Smooth muscle cell (in vitro differentiated cells): ENCODE data around the gene NPHS2. TPM values are rescaled to one million over a fixed set of nuclear protein-coding genes. Genes with fewer than 3 reads are reported as not detected.

ENCODE experiments used
- DNase-seq: peaks from one replicate; lab custom pipeline; 2025; ENCODE audit not compliant: unreplicated experiment; lab: John Stamatoyannopoulos, UW
- H2AFZ ChIP-seq: fragments of 200-600 bp; sonication (generic); 2 replicates; pipeline ENCODE4 v1.6.0; 2016; ENCODE audit warnings: antibody characterized with exemption, low read depth, mild to moderate bottlenecking
- H3F3A ChIP-seq: fragments of 200-600 bp; sonication (generic); 2 replicates; pipeline ENCODE4 v1.6.0; 2017; ENCODE audit warnings: antibody characterized with exemption, low read depth
- H3K27ac ChIP-seq: fragments of 200-600 bp; sonication (generic); 2 replicates; pipeline ENCODE4 v1.5.1; 2016; ENCODE audit warnings: low read depth, mild to moderate bottlenecking
- H3K27me3 ChIP-seq: fragments of 200-600 bp; sonication (generic); 2 replicates; pipeline ENCODE4 v1.6.1; 2016; ENCODE audit warnings: low read depth, mild to moderate bottlenecking
- H3K36me3 ChIP-seq: fragments of 200-600 bp; sonication (generic); 2 replicates; pipeline ENCODE4 v1.5.1; 2016; ENCODE audit warnings: low read depth
- H3K4me1 ChIP-seq: fragments of 200-600 bp; sonication (generic); 2 replicates; pipeline ENCODE4 v1.5.1; 2016; ENCODE audit warnings: low read depth
- H3K4me2 ChIP-seq: fragments of 200-600 bp; sonication (generic); 2 replicates; pipeline ENCODE4 v1.6.0; 2016; ENCODE audit warnings: mild to moderate bottlenecking
- H3K4me3 ChIP-seq: fragments of 200-600 bp; sonication (generic); 2 replicates; pipeline ENCODE4 v1.5.1; 2016; ENCODE audit warnings: mild to moderate bottlenecking
- H3K79me2 ChIP-seq: fragments of 200-600 bp; sonication (generic); 2 replicates; pipeline ENCODE4 v1.6.0; 2016; ENCODE audit warnings: low read depth, mild to moderate bottlenecking
- H3K9ac ChIP-seq: fragments of 200-600 bp; sonication (generic); 2 replicates; pipeline ENCODE4 v1.6.0; 2016; ENCODE audit warnings: low read depth
- H3K9me3 ChIP-seq: fragments of 200-600 bp; sonication (generic); replicated peaks from 2 replicates; pipeline ENCODE4 v1.5.1; 2016; ENCODE audit warnings: low read depth
- H4K20me1 ChIP-seq: fragments of 200-600 bp; sonication (generic); 2 replicates; pipeline ENCODE4 v1.6.0; 2016; ENCODE audit warnings: low read depth
- CTCF ChIP-seq: fragments of 200-600 bp; sonication (generic); IDR thresholded peaks from 2 replicates; pipeline ENCODE4 v1.5.1; 2017; ENCODE audit warnings: borderline replicate concordance, mild to moderate bottlenecking, antibody characterized with exemption; ENCODE audit not compliant: insufficient read depth, poor library complexity, severe bottlenecking
- WGBS: methylation state at CpG from one replicate; pipeline ENCODE4 v1.1.7; 2016; ENCODE audit warnings: low lambda C conversion rate; 5-methylcytosine and 5-hydroxymethylcytosine counted together
- polyA plus RNA-seq: library from polyadenylated mRNA; unstranded; fragments of >200 nt; fragmentation: Nextera tagmentation; extraction: Ambion mirVana; gene quantifications from 2 replicates; pipeline ENCODE4 v1.2.1, GENCODE V29; 2016
- total RNA-seq: library from RNA; depleted of rRNA; stranded (reverse); fragments of >200 nt; gene quantifications from 2 replicates; pipeline ENCODE4 v1.2.3, GENCODE V29; 2014

NPHS2 gene
- total and polyA plus RNA-seq, 2 experiments from 2014 or later, result not detected

GRCh38 chr1:179516976-179517705 lies 58.6 kb downstream of the NPHS2 start:
- no peak overlapping the region for H3K27ac ChIP-seq
- H3F3A ChIP-seq, result no peaks in the 10 kb centered on the region
- H3K4me1 ChIP-seq, result no peaks in the 10 kb centered on the region
- no peak overlapping the region for H3K4me2 ChIP-seq
- no peak overlapping the region for H3K4me3 ChIP-seq
- no peaks in the 10 kb centered on the region for H3K9me3 ChIP-seq
- H4K20me1 ChIP-seq, result no peaks in the 10 kb centered on the region
- H3K36me3 ChIP-seq, result no peaks in the 10 kb centered on the region
- H3K27me3 ChIP-seq, result no peaks in the 10 kb centered on the region
- TF ChIP-seq CTCF, result no peak
- H2AFZ ChIP-seq, result no peak overlapping the region
- H3K79me2 ChIP-seq, result no peaks in the 10 kb centered on the region
- H3K9ac ChIP-seq, result no peak overlapping the region
- WGBS, result 78% methylated on average over 11 of the region's 11 CpGs
- no peak for DNase-seq

- 66% methylated on average over 2 of the region's 2 CpGs for WGBS
- H3K4me2 ChIP-seq, result no peak overlapping the region
These were observed 65.7 kb downstream of the NPHS2 start for GRCh38 chr1:179510038-179510437.

GRCh38 chr1:179509384-179509783 lies 66.4 kb downstream of the NPHS2 start:
- no peak for DNase-seq
- Histone ChIP-seq H3K9ac (no peak overlapping the region), H3K9me3 (no peaks in the 10 kb centered on the region), H3K4me3 (no peak overlapping the region), H3K79me2 (no peaks in the 10 kb centered on the region), H3K36me3 (no peaks in the 10 kb centered on the region), H2AFZ (no peak overlapping the region), H3F3A (no peaks in the 10 kb centered on the region), H4K20me1 (no peaks in the 10 kb centered on the region), H3K4me2 (no peak overlapping the region), H3K27me3 (no peaks in the 10 kb centered on the region), H3K27ac (no peak overlapping the region), H3K4me1 (no peaks in the 10 kb centered on the region)
- TF ChIP-seq CTCF, result no peak
- WGBS, result 84% methylated on average over 4 of the region's 4 CpGs

More at GRCh38 chr1:179510038-179510437, 65.7 kb downstream of the NPHS2 start:
- no peak overlapping the region for H3K9ac ChIP-seq
- H3K27ac ChIP-seq, result no peak overlapping the region
- no peak for DNase-seq
- H3K27me3 ChIP-seq, result no peaks in the 10 kb centered on the region
- no peak overlapping the region for H2AFZ ChIP-seq
- no peaks in the 10 kb centered on the region for H3K79me2 ChIP-seq
- TF ChIP-seq CTCF, result no peak
- no peaks in the 10 kb centered on the region for H4K20me1 ChIP-seq
- H3K4me1 ChIP-seq, result no peaks in the 10 kb centered on the region
- H3K36me3 ChIP-seq, result no peaks in the 10 kb centered on the region
- H3F3A ChIP-seq, result no peaks in the 10 kb centered on the region
- H3K9me3 ChIP-seq, result no peaks in the 10 kb centered on the region
- no peak overlapping the region for H3K4me3 ChIP-seq

GRCh38 chr1:179506199-179506598 lies 69.5 kb downstream of the NPHS2 start:
- H3F3A ChIP-seq, result no peaks in the 10 kb centered on the region
- H3K27ac ChIP-seq, result no peak overlapping the region
- H3K4me1 ChIP-seq, result no peaks in the 10 kb centered on the region
- DNase-seq, result no peak
- H2AFZ ChIP-seq, result no peak overlapping the region
- H3K36me3 ChIP-seq, result no peaks in the 10 kb centered on the region
- no peaks in the 10 kb centered on the region for H3K9me3 ChIP-seq
- H3K9ac ChIP-seq, result no peak overlapping the region
- no peak overlapping the region for H3K4me2 ChIP-seq
- H3K4me3 ChIP-seq, result no peak overlapping the region
- H3K27me3 ChIP-seq, result no peaks in the 10 kb centered on the region
- H4K20me1 ChIP-seq, result no peaks in the 10 kb centered on the region
- 90% methylated on average over 6 of the region's 6 CpGs for WGBS
- no peak for TF ChIP-seq CTCF
- no peaks in the 10 kb centered on the region for H3K79me2 ChIP-seq
